Renal cortex interstitium (tissue), 11 donors: ENCODE results near the gene MACROD2. TPM values are rescaled to one million over a fixed set of nuclear protein-coding genes. Genes with fewer than 3 reads are reported as not detected.

Experiments used
- DNase-seq, 11 donors: peaks; one replicate each; pipeline ENCODE4 v3.0.0-alpha.2; 2013; ENCODE audit warnings: low read depth in 9 of 11, low spot score in 4 of 11; ENCODE audit errors: extremely low read depth in 1 of 11
- polyA plus RNA-seq, 3 donors: library from polyadenylated mRNA; unstranded; fragments of 120-200 nt; gene quantifications; one replicate each; pipeline ENCODE4 v1.2.1, GENCODE V29; 2013; ENCODE audit not compliant: insufficient read length in 3 of 3

MACROD2 gene
- polyA plus RNA-seq, 3 donors: 12.2 to 14.6 (median 14.0) TPM

- no peak for DNase-seq
Observed at GRCh38 chr20:14696478-14696877, 701.2 kb downstream of the MACROD2 start.

GRCh38 chr20:14696937-14697336 is 701.6 kb downstream of the MACROD2 start:
- no peak for DNase-seq

GRCh38 chr20:14698125-14698524 is 702.8 kb downstream of the MACROD2 start:
- DNase-seq: no peak

GRCh38 chr20:14698605-14699373 is 703.5 kb downstream of the MACROD2 start:
- DNase-seq: no peak

- DNase-seq: no peak
Observed at GRCh38 chr20:14700639-14700960, 705.3 kb downstream of the MACROD2 start.

- DNase-seq: no peak
Observed at GRCh38 chr20:14701326-14701725, 706.0 kb downstream of the MACROD2 start.

- DNase-seq: no peak
Observed at GRCh38 chr20:14706555-14706954, 711.2 kb downstream of the MACROD2 start.

GRCh38 chr20:14707026-14707680 is 711.8 kb downstream of the MACROD2 start:
- no peak for DNase-seq

- DNase-seq: no peak
Observed at GRCh38 chr20:14707865-14708596, 712.7 kb downstream of the MACROD2 start.

GRCh38 chr20:14709439-14709838 is 714.1 kb downstream of the MACROD2 start:
- no peak for DNase-seq

GRCh38 chr20:14710951-14711350 is 715.6 kb downstream of the MACROD2 start:
- no peak for DNase-seq

GRCh38 chr20:14711652-14712051 is 716.3 kb downstream of the MACROD2 start:
- DNase-seq: no peak

- no peak for DNase-seq
Observed at GRCh38 chr20:14712302-14712739, 717.0 kb downstream of the MACROD2 start.

- no peak for DNase-seq
Observed at GRCh38 chr20:14715400-14715799, 720.1 kb downstream of the MACROD2 start.

- DNase-seq: no peak
Observed at GRCh38 chr20:14716351-14716801, 721.1 kb downstream of the MACROD2 start.

GRCh38 chr20:14717134-14717999 is 722.1 kb downstream of the MACROD2 start:
- DNase-seq: no peak

- no peak for DNase-seq
Observed at GRCh38 chr20:14720251-14720650, 724.9 kb downstream of the MACROD2 start.

GRCh38 chr20:14721926-14722452 is 726.7 kb downstream of the MACROD2 start:
- DNase-seq: no peak

GRCh38 chr20:14723614-14724013 is 728.3 kb downstream of the MACROD2 start:
- no peak for DNase-seq
